BLaER1 treated with 17β-estradiol and CSF1 and Interleukin-3, amounts not matched to agents 10 nM and 100 nM (cell line): ENCODE measurements around the gene TMEM11.

Experiments
- H3K27ac ChIP-seq, 11 experiments: shearing (Covaris generic); formaldehyde crosslinking; 2 replicates each; pipeline ENCODE4 v1.8.1; 2022
- H3K27me3 ChIP-seq, 11 experiments: shearing (Covaris generic); formaldehyde crosslinking; 2 replicates each; pipeline ENCODE4 v1.8.1; 2022
- H3K36me3 ChIP-seq, 11 experiments: shearing (Covaris generic); formaldehyde crosslinking; 2 replicates each; pipeline ENCODE4 v1.8.1; 2022
- H3K4me1 ChIP-seq, 10 experiments: shearing (Covaris generic); formaldehyde crosslinking; 2 replicates each; pipeline ENCODE4 v1.8.1; 2022
- H3K4me2 ChIP-seq, 11 experiments: shearing (Covaris generic); formaldehyde crosslinking; 2 replicates each; pipeline ENCODE4 v1.8.1; 2022
- H3K4me3 ChIP-seq, 10 experiments: shearing (Covaris generic); formaldehyde crosslinking; 2 replicates each; pipeline ENCODE4 v1.8.1; 2022
- H3K9ac ChIP-seq, 11 experiments: shearing (Covaris generic); formaldehyde crosslinking; 2 replicates each; pipeline ENCODE4 v1.8.1; 2022
- H3K9me3 ChIP-seq, 11 experiments: shearing (Covaris generic); formaldehyde crosslinking; replicated peaks in 1 of 11; 2 replicates each; pipeline ENCODE4 v1.8.1; 2022
- H4K20me1 ChIP-seq, 11 experiments: shearing (Covaris generic); formaldehyde crosslinking; 2 replicates each; pipeline ENCODE4 v1.8.1; 2022
- Cebpa-rat ChIP-seq, 11 experiments: shearing (Covaris generic); IDR thresholded peaks; 2 replicates each; pipeline ENCODE4 v1.8.1; 2022

The TMEM11 gene

GRCh38 chr17:21169496-21169895, 44.5 kb downstream of the TMEM11 start:
- H3K4me1 ChIP-seq: peaks cover 7 to 24% (median 14%) of the 10 kb centered on the region in 10 experiments; a peak in 17 of 20 replicates
- H3K4me3 ChIP-seq: no peak overlapping the region
- H3K36me3 ChIP-seq: peaks cover 20 to 42% (median 30%) of the 10 kb centered on the region in 11 experiments
- TF ChIP-seq Cebpa-rat (IDR thresholded peaks at IDR 0.05): no peak
- no peaks in the 10 kb centered on the region for H3K9me3 ChIP-seq
- no peak overlapping the region for H3K4me2 ChIP-seq
- H4K20me1 ChIP-seq: peaks cover 0 to 23% (median 8%) of the 10 kb centered on the region in 11 experiments; a peak in 8 of 22 replicates
- no peak overlapping the region for H3K9ac ChIP-seq
- H3K27me3 ChIP-seq: no peaks in the 10 kb centered on the region
- H3K27ac ChIP-seq: no peak overlapping the region

- Histone ChIP-seq H3K9ac (no peak overlapping the region), H3K27ac (no peak overlapping the region), H3K36me3 (peaks cover 11 to 33% (median 20%) of the 10 kb centered on the region in 11 experiments; a peak in 21 of 22 replicates), H4K20me1 (peaks cover 0 to 26% (median 8%) of the 10 kb centered on the region in 11 experiments; a peak in 8 of 22 replicates), H3K9me3 (no peaks in the 10 kb centered on the region), H3K4me2 (no peak overlapping the region), H3K4me3 (no peak overlapping the region), H3K4me1 (peaks cover 7 to 24% (median 14%) of the 10 kb centered on the region in 10 experiments; a peak in 17 of 20 replicates), H3K27me3 (no peaks in the 10 kb centered on the region)
- TF ChIP-seq Cebpa-rat (IDR thresholded peaks at IDR 0.05): no peak
These were observed 45.5 kb downstream of the TMEM11 start for GRCh38 chr17:21168555-21168865.

- peaks cover 7 to 24% (median 14%) of the 10 kb centered on the region in 10 experiments; a peak in 17 of 20 replicates for H3K4me1 ChIP-seq
- H3K36me3 ChIP-seq: peaks cover 0 to 21% (median 9%) of the 10 kb centered on the region in 11 experiments; a peak in 12 of 22 replicates
- no peak overlapping the region for H3K9ac ChIP-seq
- no peak overlapping the region for H3K4me2 ChIP-seq
- TF ChIP-seq Cebpa-rat (IDR thresholded peaks at IDR 0.05): no peak
- no peak overlapping the region for H3K27ac ChIP-seq
- no peaks in the 10 kb centered on the region for H3K9me3 ChIP-seq
- peaks cover 0 to 26% (median 8%) of the 10 kb centered on the region in 11 experiments; a peak in 8 of 22 replicates for H4K20me1 ChIP-seq
- H3K4me3 ChIP-seq: no peak overlapping the region
- no peaks in the 10 kb centered on the region for H3K27me3 ChIP-seq
These were observed 46.7 kb downstream of the TMEM11 start for GRCh38 chr17:21167303-21167702.

GRCh38 chr17:21166595-21167210, 47.3 kb downstream of the TMEM11 start:
- Histone ChIP-seq H3K4me1 (peaks cover 7 to 20% (median 13%) of the 10 kb centered on the region in 10 experiments; a peak in 17 of 20 replicates), H4K20me1 (peaks cover 0 to 23% (median 8%) of the 10 kb centered on the region in 11 experiments; a peak in 8 of 22 replicates), H3K9me3 (no peaks in the 10 kb centered on the region), H3K4me3 (no peak overlapping the region), H3K9ac (peak overlapping the region in 1 of 11 experiments; percentile 14; a peak in 1 of 22 replicates), H3K4me2 (no peak overlapping the region), H3K27ac (no peak overlapping the region), H3K36me3 (peaks cover 0 to 16% (median 9%) of the 10 kb centered on the region in 11 experiments; a peak in 10 of 22 replicates), H3K27me3 (no peaks in the 10 kb centered on the region)
- no peak for TF ChIP-seq Cebpa-rat (IDR thresholded peaks at IDR 0.05)

GRCh38 chr17:21165922-21166594, 47.9 kb downstream of the TMEM11 start:
- H3K36me3 ChIP-seq: peaks cover 0 to 16% (median 8%) of the 10 kb centered on the region in 11 experiments; a peak in 10 of 22 replicates
- no peak for TF ChIP-seq Cebpa-rat (IDR thresholded peaks at IDR 0.05)
- peak overlapping the region in 1 of 11 experiments; percentile 14; a peak in 1 of 22 replicates for H3K9ac ChIP-seq
- no peak overlapping the region for H3K4me2 ChIP-seq
- H3K4me1 ChIP-seq: peaks cover 4 to 14% (median 8%) of the 10 kb centered on the region in 10 experiments; a peak in 17 of 20 replicates
- H3K27me3 ChIP-seq: no peaks in the 10 kb centered on the region
- H3K4me3 ChIP-seq: no peak overlapping the region
- H3K9me3 ChIP-seq: no peaks in the 10 kb centered on the region
- H4K20me1 ChIP-seq: peaks cover 0 to 17% (median 7%) of the 10 kb centered on the region in 11 experiments; a peak in 8 of 22 replicates
- no peak overlapping the region for H3K27ac ChIP-seq

GRCh38 chr17:21164620-21165019, 49.3 kb downstream of the TMEM11 start:
- no peak overlapping the region for H3K4me3 ChIP-seq
- no peaks in the 10 kb centered on the region for H3K27me3 ChIP-seq
- H3K27ac ChIP-seq: no peak overlapping the region
- H3K4me1 ChIP-seq: no peaks in the 10 kb centered on the region
- no peak overlapping the region for H3K9ac ChIP-seq
- H3K36me3 ChIP-seq: peaks cover 0 to 16% (median 8%) of the 10 kb centered on the region in 11 experiments; a peak in 9 of 22 replicates
- no peaks in the 10 kb centered on the region for H3K9me3 ChIP-seq
- no peak overlapping the region for H3K4me2 ChIP-seq
- H4K20me1 ChIP-seq: peaks cover 0 to 12% (median 3%) of the 10 kb centered on the region in 11 experiments; a peak in 5 of 22 replicates
- TF ChIP-seq Cebpa-rat (IDR thresholded peaks at IDR 0.05): no peak

GRCh38 chr17:21164216-21164615, 49.7 kb downstream of the TMEM11 start:
- H3K27me3 ChIP-seq: no peaks in the 10 kb centered on the region
- H3K4me2 ChIP-seq: no peak overlapping the region
- no peak for TF ChIP-seq Cebpa-rat (IDR thresholded peaks at IDR 0.05)
- H3K27ac ChIP-seq: no peak overlapping the region
- H3K9ac ChIP-seq: no peak overlapping the region
- peaks cover 0 to 9% (median 0%) of the 10 kb centered on the region in 11 experiments; a peak in 4 of 22 replicates for H4K20me1 ChIP-seq
- no peaks in the 10 kb centered on the region for H3K4me1 ChIP-seq
- peaks cover 0 to 16% (median 7%) of the 10 kb centered on the region in 11 experiments; a peak in 9 of 22 replicates for H3K36me3 ChIP-seq
- H3K9me3 ChIP-seq: no peaks in the 10 kb centered on the region
- no peak overlapping the region for H3K4me3 ChIP-seq

- Histone ChIP-seq H3K4me3 (no peak overlapping the region), H3K4me2 (no peak overlapping the region), H3K36me3 (peaks cover 0 to 8% (median 0%) of the 10 kb centered on the region in 11 experiments; a peak in 5 of 22 replicates), H3K27ac (no peak overlapping the region), H3K9me3 (no peaks in the 10 kb centered on the region), H3K27me3 (no peaks in the 10 kb centered on the region), H3K4me1 (no peaks in the 10 kb centered on the region), H4K20me1 (peaks cover 0 to 9% (median 0%) of the 10 kb centered on the region in 11 experiments; a peak in 3 of 22 replicates), H3K9ac (no peak overlapping the region)
- TF ChIP-seq Cebpa-rat (IDR thresholded peaks at IDR 0.05): no peak
These were observed 50.9 kb downstream of the TMEM11 start for GRCh38 chr17:21163101-21163500.

GRCh38 chr17:21162394-21162775, 51.6 kb downstream of the TMEM11 start:
- Histone ChIP-seq H3K4me3 (no peak overlapping the region), H3K9ac (no peak overlapping the region), H3K36me3 (peaks cover 0 to 7% (median 0%) of the 10 kb centered on the region in 11 experiments; a peak in 3 of 22 replicates), H3K4me1 (no peaks in the 10 kb centered on the region), H3K27me3 (no peaks in the 10 kb centered on the region), H4K20me1 (peaks cover 0 to 9% (median 0%) of the 10 kb centered on the region in 11 experiments; a peak in 2 of 22 replicates), H3K27ac (no peak overlapping the region), H3K4me2 (no peak overlapping the region), H3K9me3 (no peaks in the 10 kb centered on the region)
- no peak for TF ChIP-seq Cebpa-rat (IDR thresholded peaks at IDR 0.05)
